IPS DF 19.7 (cell line): ENCODE measurements around the gene SMIM13.

ENCODE experiments used
- DNase-seq: peaks from one replicate; pipeline ENCODE4 v3.0.0-alpha.2; 2013; ENCODE audit warnings: low read depth, low spot score

Gene SMIM13

GRCh38 chr6:11093626-11094410 lies at the start of gene SMIM13:
Gene SMIM13, plus strand, starts transcription at chr6:11093834. Its CDS starts 480 bp downstream, at chr6:11094314.
- DNase-seq: peak; percentile 93

GRCh38 chr6:11043961-11044711 lies 49.5 kb upstream of the SMIM13 start, which contains the start of gene ELOVL2:
Gene ELOVL2, minus strand, starts transcription at chr6:11044305. Its CDS starts 75 bp downstream, at chr6:11044230.
- DNase-seq: no peak

GRCh38 chr6:11044712-11045167 lies 48.9 kb upstream of the SMIM13 start:
- no peak for DNase-seq

- no peak for DNase-seq
Measured at GRCh38 chr6:11050731-11051130, 42.9 kb upstream of the SMIM13 start.

GRCh38 chr6:11053307-11053706 lies 40.3 kb upstream of the SMIM13 start:
- no peak for DNase-seq

- DNase-seq: no peak
Measured at GRCh38 chr6:11054722-11055121, 38.9 kb upstream of the SMIM13 start.

- no peak for DNase-seq
Measured at GRCh38 chr6:11055127-11055627, 38.5 kb upstream of the SMIM13 start.

- DNase-seq: no peak
Measured at GRCh38 chr6:11056871-11057270, 36.8 kb upstream of the SMIM13 start.

- no peak for DNase-seq
Measured at GRCh38 chr6:11058406-11058805, 35.2 kb upstream of the SMIM13 start.

- no peak for DNase-seq
Measured at GRCh38 chr6:11062083-11062482, 31.6 kb upstream of the SMIM13 start.

- DNase-seq: no peak
Measured at GRCh38 chr6:11062715-11063114, 30.9 kb upstream of the SMIM13 start.

GRCh38 chr6:11064836-11065235 lies 28.8 kb upstream of the SMIM13 start:
- DNase-seq: no peak

- no peak for DNase-seq
Measured at GRCh38 chr6:11065436-11066202, 28.0 kb upstream of the SMIM13 start.

GRCh38 chr6:11066505-11067347 lies 26.9 kb upstream of the SMIM13 start:
- no peak for DNase-seq

GRCh38 chr6:11067348-11067747 lies 26.3 kb upstream of the SMIM13 start:
- DNase-seq: no peak

GRCh38 chr6:11069760-11070159 lies 23.9 kb upstream of the SMIM13 start:
- no peak for DNase-seq

- no peak for DNase-seq
Measured at GRCh38 chr6:11072101-11072500, 21.5 kb upstream of the SMIM13 start.

- no peak for DNase-seq
Measured at GRCh38 chr6:11076540-11076939, 17.1 kb upstream of the SMIM13 start.

GRCh38 chr6:11078266-11078665 lies 15.4 kb upstream of the SMIM13 start:
- DNase-seq: no peak

- no peak for DNase-seq
Measured at GRCh38 chr6:11080296-11080695, 13.3 kb upstream of the SMIM13 start.

- DNase-seq: no peak
Measured at GRCh38 chr6:11083491-11083890, 10.1 kb upstream of the SMIM13 start.
